A549 (cell line): ENCODE measurements around the gene SSTR3. TPM values are rescaled to one million over a fixed set of nuclear protein-coding genes. Genes with fewer than 3 reads are reported as not detected.

Experiments used
- ATAC-seq, 2 experiments: fragments of 200-7000 bp in 1 of 2; fragments of >200 bp in 1 of 2; cut with Nextera tagmentation in 1 of 2; cut with Tn5 transposase in 1 of 2; 3 replicates each; pipeline versions ENCODE4 v1.8.0 to v1.9.1; 2018 to 2020; ENCODE audit warnings: mild to moderate bottlenecking in 1 of 2, moderate library complexity in 1 of 2
- CTCF ChIA-PET: fragments of 300-600 bp; sonication (Branson Sonifier 250); formaldehyde crosslinking; extraction: SDS; loops from one replicate; lab custom pipeline; 2021; ENCODE audit warnings: antibody characterized with exemption, inconsistent platforms; lab: Yijun Ruan, JAX
- POLR2A ChIA-PET: fragments of 350-600 bp; formaldehyde crosslinking; extraction: SDS; loops from one replicate; lab custom pipeline; 2021; ENCODE audit warnings: antibody characterized with exemption, inconsistent platforms; lab: Yijun Ruan, JAX
- DNase-seq, 2 experiments: peaks; one replicate each; pipeline versions ENCODE4 v3.0.0 to v3.0.0-alpha.2; 2011 to 2016; ENCODE audit warnings: low read depth in 1 of 2, low spot score in 1 of 2
- FAIRE-seq: peaks from 2 replicates; lab custom pipeline; 2011; peaks lifted over from hg19 to GRCh38; lab: Jason Lieb, UNC
- H3K27ac ChIP-seq, 2 experiments: fragments of >200 bp; sonication (Bioruptor Twin); formaldehyde crosslinking; 3 replicates each; pipeline ENCODE4 v1.5.1; 2016 to 2017
- H3K4me1 ChIP-seq: fragments of >200 bp; sonication (Bioruptor Twin); formaldehyde crosslinking; 3 replicates; pipeline ENCODE4 v1.6.1; 2016
- H3K4me2 ChIP-seq: fragments of >200 bp; sonication (Bioruptor Twin); formaldehyde crosslinking; 3 replicates; pipeline ENCODE4 v1.6.1; 2016
- H3K4me3 ChIP-seq: fragments of >200 bp; sonication (Bioruptor Twin); formaldehyde crosslinking; 3 replicates; pipeline ENCODE4 v1.5.1; 2016
- H3K9me3 ChIP-seq: fragments of >200 bp; sonication (Bioruptor Twin); formaldehyde crosslinking; 3 replicates; pipeline ENCODE4 v1.6.1; 2016
- BHLHE40 ChIP-seq: IDR thresholded peaks from 2 replicates; pipeline ENCODE4 v1.6.1; 2012; ENCODE audit warnings: low read depth, low read length, inconsistent platforms
- CBX2 ChIP-seq: fragments of 200-600 bp; sonication (generic); IDR thresholded peaks from 2 replicates; pipeline ENCODE4 v1.6.1; 2016; ENCODE audit warnings: low read depth, mild to moderate bottlenecking, borderline replicate concordance
- CBX8 ChIP-seq: fragments of 200-600 bp; sonication (generic); IDR thresholded peaks from 2 replicates; pipeline ENCODE4 v1.6.1; 2016
- CEBPB ChIP-seq, 2 experiments: fragments of >200 bp in 1 of 2; sonication (Bioruptor Twin) in 1 of 2; formaldehyde crosslinking in 1 of 2; IDR thresholded peaks; 2 replicates each; pipeline ENCODE4 v1.6.1; 2012 to 2016
- CTCF ChIP-seq: fragments of >200 bp; sonication (Bioruptor Twin); formaldehyde crosslinking; IDR thresholded peaks from 3 replicates; pipeline ENCODE4 v1.5.1; 2016
- E2F6 ChIP-seq: IDR thresholded peaks from 2 replicates; pipeline ENCODE4 v1.6.1; 2012; ENCODE audit warnings: low read depth, borderline replicate concordance
- EHMT2 ChIP-seq: fragments of 200-600 bp; sonication (generic); IDR thresholded peaks from 2 replicates; pipeline ENCODE4 v1.6.1; 2016; ENCODE audit warnings: antibody characterized with exemption, low read depth, mild to moderate bottlenecking, moderate library complexity
- ELK1 ChIP-seq: fragments of 150-350 bp; IDR thresholded peaks from 2 replicates; pipeline ENCODE4 v1.6.1; 2014; ENCODE audit warnings: low read depth, mild to moderate bottlenecking, low read length
- ESRRA ChIP-seq: fragments of 150-350 bp; IDR thresholded peaks from 2 replicates; pipeline ENCODE4 v1.6.1; 2014; ENCODE audit warnings: mild to moderate bottlenecking, low read length, borderline replicate concordance
- FOSB ChIP-seq: fragments of 250-450 bp; sonication (Bioruptor Pico); IDR thresholded peaks from 2 replicates; pipeline ENCODE4 v1.5.0; 2020; ENCODE audit warnings: mild to moderate bottlenecking, moderate library complexity
- FOSL2 ChIP-seq, 2 experiments: fragments of 450-650 bp in 1 of 2; fragments of >200 bp in 1 of 2; sonication (Bioruptor Twin) in 1 of 2; formaldehyde crosslinking; IDR thresholded peaks; 2 replicates each; pipeline versions ENCODE4 v1.5.0 to v1.6.1; 2016 to 2020; ENCODE audit warnings: mild to moderate bottlenecking in 1 of 2, moderate library complexity in 1 of 2
- HDAC2 ChIP-seq: fragments of 200-600 bp; sonication (generic); IDR thresholded peaks from 2 replicates; pipeline ENCODE4 v1.6.1; 2016
- HOXB13 ChIP-seq: fragments of 250-450 bp; sonication (Bioruptor Pico); IDR thresholded peaks from 2 replicates; pipeline ENCODE4 v1.5.0; 2020; ENCODE audit warnings: low read depth, mild to moderate bottlenecking, moderate library complexity
- HOXB5 ChIP-seq: fragments of 250-450 bp; sonication (Bioruptor Pico); IDR thresholded peaks from 2 replicates; pipeline ENCODE4 v1.5.0; 2020; ENCODE audit warnings: mild to moderate bottlenecking, moderate library complexity
- JUN ChIP-seq, 2 experiments: fragments of >200 bp; sonication (Bioruptor Twin); formaldehyde crosslinking; IDR thresholded peaks; 2 replicates in 1 of 2; 3 replicates in 1 of 2; pipeline ENCODE4 v1.6.1; 2016 to 2017
- JUNB ChIP-seq: fragments of >200 bp; sonication (Bioruptor Twin); formaldehyde crosslinking; IDR thresholded peaks from 2 replicates; pipeline ENCODE4 v1.6.1; 2016
- KDM1A ChIP-seq: fragments of 200-600 bp; sonication (generic); IDR thresholded peaks from 2 replicates; pipeline ENCODE4 v1.6.1; 2016; ENCODE audit warnings: low read depth, mild to moderate bottlenecking
- MAX ChIP-seq: IDR thresholded peaks from 2 replicates; pipeline ENCODE4 v1.6.1; 2012
- MAZ ChIP-seq: fragments of 150-350 bp; IDR thresholded peaks from 2 replicates; pipeline ENCODE4 v1.6.1; 2014; ENCODE audit warnings: antibody characterized with exemption, low read depth, low read length, borderline replicate concordance
- NFE2L2 ChIP-seq: fragments of 150-350 bp; conservative IDR thresholded peaks from 2 replicates; pipeline ENCODE4 v1.6.1; 2014; ENCODE audit warnings: low read length
- PBX3 ChIP-seq: IDR thresholded peaks from 2 replicates; pipeline ENCODE4 v1.6.1; 2012
- PHF8 ChIP-seq: fragments of 200-600 bp; sonication (generic); IDR thresholded peaks from 2 replicates; pipeline ENCODE4 v1.6.1; 2016; ENCODE audit warnings: low read depth, mild to moderate bottlenecking, antibody characterized with exemption, moderate library complexity, borderline replicate concordance
- POLR2AphosphoS2 ChIP-seq: conservative IDR thresholded peaks from 2 replicates; pipeline ENCODE4 v1.6.1; 2012; ENCODE audit warnings: low read length, improper control_type of control experiment, inconsistent platforms
- RAD21 ChIP-seq, 2 experiments: fragments of >200 bp in 1 of 2; sonication (Bioruptor Twin) in 1 of 2; formaldehyde crosslinking in 1 of 2; IDR thresholded peaks in 1 of 2; conservative IDR thresholded peaks in 1 of 2; 2 replicates in 1 of 2; 3 replicates in 1 of 2; pipeline ENCODE4 v1.6.1; 2012 to 2018; ENCODE audit warnings: inconsistent platforms in 1 of 2
- RCOR1 ChIP-seq: fragments of 150-350 bp; IDR thresholded peaks from 2 replicates; pipeline ENCODE4 v1.6.1; 2014; ENCODE audit warnings: antibody characterized with exemption, low read length, low read depth
- REST ChIP-seq: fragments of 200-600 bp; sonication (generic); IDR thresholded peaks from 2 replicates; pipeline ENCODE4 v1.6.1; 2016; ENCODE audit warnings: antibody characterized with exemption, mild to moderate bottlenecking, moderate library complexity
- SREBF2 ChIP-seq: fragments of 450-650 bp; IDR thresholded peaks from 2 replicates; pipeline ENCODE4 v1.6.1; 2014; ENCODE audit warnings: mild to moderate bottlenecking, moderate library complexity
- TP53 ChIP-seq: fragments of 250-450 bp; sonication (Bioruptor Pico); IDR thresholded peaks from 2 replicates; pipeline ENCODE4 v1.5.0; 2021; ENCODE audit warnings: mild to moderate bottlenecking, moderate library complexity
- USF2 ChIP-seq: fragments of 450-650 bp; IDR thresholded peaks from 2 replicates; pipeline ENCODE4 v1.6.1; 2014; ENCODE audit warnings: antibody characterized with exemption
- ZC3H11A ChIP-seq: fragments of 450-650 bp; IDR thresholded peaks from 2 replicates; pipeline ENCODE4 v1.6.1; 2014; ENCODE audit warnings: antibody characterized with exemption, mild to moderate bottlenecking
- ZNF302 ChIP-seq: fragments of 250-450 bp; sonication (Bioruptor Pico); IDR thresholded peaks from 2 replicates; pipeline ENCODE4 v1.9.0; 2021; ENCODE audit warnings: inconsistent platforms, mild to moderate bottlenecking, moderate library complexity
- WGBS: methylation state at CpG from one replicate; pipeline ENCODE4 v1.1.6; 2017; ENCODE audit errors: missing lambda C conversion rate; 5-methylcytosine and 5-hydroxymethylcytosine counted together
- polyA plus RNA-seq, 4 experiments: library from polyadenylated mRNA; depleted of rRNA in 3 of 4; stranded (reverse); fragments of >200 nt; fragmentation: RNase III in 1 of 4; extraction: RNeasy Plus Mini Kit Qiagen cat#74134 plus additional on column Dnase treatment in 1 of 4; gene quantifications; 2 replicates in 3 of 4; 3 replicates in 1 of 4; pipeline ENCODE4 v1.2.3, GENCODE V29; 2011 to 2017

SSTR3 gene
- polyA plus RNA-seq, 2 of the 4 experiments (the other 2 are of a cell fraction), result not detected

GRCh38 chr22:37199103-37199759 is 13.0 kb downstream of the SSTR3 start:
- H3K4me1 ChIP-seq, result peaks cover 52% of the 10 kb centered on the region
- H3K4me3 ChIP-seq, result peak overlapping the region; percentile 69
- under 1% methylated on average over 29 of the region's 58 CpGs for WGBS
- DNase-seq (peak; percentile 74 to 97), ATAC-seq (peak; percentile 49 to 86), FAIRE-seq (no peak)
- no peaks in the 10 kb centered on the region for H3K9me3 ChIP-seq
- H3K4me2 ChIP-seq, result peak overlapping the region; percentile 98
- ChIA-PET POLR2A (interaction anchor here (0.6 to 1.5 kb wide), 18 partner anchors 10 to 680 kb away, joined by 3 to 9 read pairs (median 3); partner anchors contain the start of genes C1QTNF6 and KCTD17), CTCF (interaction anchor here (0.5 to 7.6 kb wide), 54 partner anchors 9 to 655 kb away, joined by 3 to 126 read pairs (median 4); partner anchors contain the start of gene C1QTNF6)
- H3K27ac ChIP-seq, result peak overlapping the region; percentile 99 to 100
- TF ChIP-seq ZNF302, result no peak
- TF ChIP-seq FOSB (CRISPR knock-in tag), result no peak
- no peak for TF ChIP-seq KDM1A
- no peak for TF ChIP-seq JUNB
- no peak for TF ChIP-seq HDAC2
- TF ChIP-seq CEBPB (IDR thresholded peaks at IDR 0.05), result no peak
- TF ChIP-seq MAZ, result no peak
- no peak for TF ChIP-seq NFE2L2
- TF ChIP-seq REST, result no peak
- TF ChIP-seq JUN (IDR thresholded peaks at IDR 0.05), result peak; percentile 66 to 69; a peak in 4 of 5 replicates
- no peak for TF ChIP-seq EHMT2
- TF ChIP-seq HOXB5 (CRISPR knock-in tag), result peak; percentile 80; the same call in 1 of the 2 replicates
- no peak for TF ChIP-seq RCOR1
- no peak for TF ChIP-seq CBX2
- TF ChIP-seq E2F6, result peak; percentile 86
- TF ChIP-seq CBX8, result no peak
- TF ChIP-seq TP53, result no peak
- TF ChIP-seq POLR2AphosphoS2, result no peak
- peak; percentile 63; the same call in 1 of the 2 replicates for TF ChIP-seq PHF8
- peak; percentile 57 to 76 for TF ChIP-seq RAD21 (conservative IDR thresholded peaks at IDR 0.05 in 1 of 2, IDR thresholded peaks at IDR 0.05 in 1 of 2)
- no peak for TF ChIP-seq ZC3H11A
- no peak for TF ChIP-seq FOSL2 (IDR thresholded peaks at IDR 0.05)
- 0 out of 2 replicates have a peak, but pooled peaks have one; percentile 10 for TF ChIP-seq FOSL2 (CRISPR knock-in tag; IDR thresholded peaks at IDR 0.05)
- TF ChIP-seq ELK1, result no peak
- no peak for TF ChIP-seq SREBF2
- peak; percentile 88 for TF ChIP-seq MAX
- TF ChIP-seq PBX3, result no peak
- no peak for TF ChIP-seq USF2
- peak; percentile 78 for TF ChIP-seq CTCF
- no peak for TF ChIP-seq ESRRA
- peak; percentile 85 for TF ChIP-seq HOXB13 (CRISPR knock-in tag)
- no peak for TF ChIP-seq BHLHE40
